Astrocyte (in vitro differentiated cells and primary cell): ENCODE results near the gene TMTC1. TPM values are rescaled to one million over a fixed set of nuclear protein-coding genes. Genes with fewer than 3 reads are reported as not detected.

Experiments used
- DNase-seq: peaks from one replicate; pipeline ENCODE4 v3.0.0-alpha.2; 2010; ENCODE audit warnings: low read depth
- FAIRE-seq: peaks from 2 replicates; lab custom pipeline; 2011; peaks lifted over from hg19 to GRCh38; lab: Jason Lieb, UNC
- H2AFZ ChIP-seq: 2 replicates; pipeline ENCODE4 v1.6.0; 2012; ENCODE audit warnings: low read depth, low read length, inconsistent platforms
- H3K27ac ChIP-seq: 2 replicates; pipeline ENCODE4 v1.5.1; 2011; ENCODE audit warnings: low read depth, low read length, inconsistent platforms
- H3K27me3 ChIP-seq: 2 replicates; pipeline ENCODE4 v1.6.0; 2011; ENCODE audit warnings: low read length, inconsistent platforms; ENCODE audit not compliant: insufficient read depth
- H3K36me3 ChIP-seq: 2 replicates; pipeline ENCODE4 v1.5.1; 2011; ENCODE audit warnings: low read length, inconsistent platforms; ENCODE audit not compliant: insufficient read depth
- H3K4me1 ChIP-seq: 2 replicates; pipeline ENCODE4 v1.5.1; 2011; ENCODE audit warnings: low read length, inconsistent platforms; ENCODE audit not compliant: insufficient read depth
- H3K4me2 ChIP-seq: 2 replicates; pipeline ENCODE4 v1.6.0; 2012; ENCODE audit warnings: low read length, inconsistent platforms
- H3K4me3 ChIP-seq: 2 replicates; pipeline ENCODE4 v1.5.1; 2011; ENCODE audit warnings: low read depth, mild to moderate bottlenecking, low read length, inconsistent platforms; ENCODE audit not compliant: insufficient read depth
- H3K79me2 ChIP-seq: 2 replicates; pipeline ENCODE4 v1.6.0; 2012; ENCODE audit warnings: mild to moderate bottlenecking, low read length, inconsistent platforms; ENCODE audit not compliant: insufficient read depth
- H3K9ac ChIP-seq: 2 replicates; pipeline ENCODE4 v1.6.0; 2012; ENCODE audit warnings: mild to moderate bottlenecking, low read length, inconsistent platforms
- H3K9me3 ChIP-seq: 2 replicates; pipeline ENCODE4 v1.5.1; 2012; ENCODE audit warnings: low read depth, mild to moderate bottlenecking, low read length, inconsistent platforms; ENCODE audit not compliant: insufficient read depth
- H4K20me1 ChIP-seq: 2 replicates; pipeline ENCODE4 v1.6.0; 2012; ENCODE audit warnings: low read length, inconsistent platforms; ENCODE audit not compliant: insufficient read depth
- H3K27ac Mint-ChIP-seq: one replicate; pipeline ENCODE4 v1.8.0; 2021; ENCODE audit warnings: mild to moderate bottlenecking, mixed read lengths; ENCODE audit not compliant: unreplicated experiment
- H3K27me3 Mint-ChIP-seq: one replicate; pipeline ENCODE4 v1.8.0; 2021; ENCODE audit warnings: low read depth, mixed read lengths; ENCODE audit not compliant: unreplicated experiment
- H3K36me3 Mint-ChIP-seq: one replicate; pipeline ENCODE4 v1.8.0; 2021; ENCODE audit warnings: low read depth, mixed read lengths; ENCODE audit not compliant: unreplicated experiment
- H3K4me1 Mint-ChIP-seq: one replicate; pipeline ENCODE4 v1.8.0; 2021; ENCODE audit warnings: low read depth, mixed read lengths; ENCODE audit not compliant: unreplicated experiment
- H3K4me3 Mint-ChIP-seq: one replicate; pipeline ENCODE4 v1.8.0; 2021; ENCODE audit warnings: mild to moderate bottlenecking, moderate library complexity, mixed read lengths; ENCODE audit not compliant: unreplicated experiment
- H3K9me3 Mint-ChIP-seq: one replicate; pipeline ENCODE4 v1.8.0; 2021; ENCODE audit warnings: mild to moderate bottlenecking, mixed read lengths; ENCODE audit not compliant: unreplicated experiment
- EZH2 ChIP-seq: IDR thresholded peaks from 2 replicates; pipeline ENCODE4 v1.6.1; 2012; ENCODE audit warnings: mild to moderate bottlenecking, low read length, inconsistent platforms; ENCODE audit not compliant: insufficient read depth
- total RNA-seq: library from RNA; stranded (reverse); gene quantifications from 2 replicates; pipeline ENCODE4 v1.2.1, GENCODE V29; 2021
- TF ChIP-seq, protein P1 (sequence below): IDR thresholded peaks from 2 replicates; pipeline ENCODE4 v1.5.1; 2011; ENCODE audit warnings: low read depth, mild to moderate bottlenecking, inconsistent platforms, low read length, moderate library complexity; ENCODE audit not compliant: insufficient read depth

The TMTC1 gene
- total RNA-seq, 1 donor from 2014 or later, result 4.7 TPM

- H3K27ac ChIP-seq, result no peak overlapping the region
- no peaks in the 10 kb centered on the region for H3K4me1 ChIP-seq
- no peaks in the 10 kb centered on the region for H3K79me2 ChIP-seq
- Mint-ChIP-seq H3K36me3 (no peaks in the 10 kb centered on the region), H3K4me1 (peaks cover 3% of the 10 kb centered on the region), H3K4me3 (no peak overlapping the region), H3K9me3 (no peaks in the 10 kb centered on the region), H3K27ac (no peak overlapping the region), H3K27me3 (no peaks in the 10 kb centered on the region)
- H3K36me3 ChIP-seq, result no peaks in the 10 kb centered on the region
- no peak overlapping the region for H3K4me3 ChIP-seq
- no peaks in the 10 kb centered on the region for H3K27me3 ChIP-seq
- no peaks in the 10 kb centered on the region for H3K9me3 ChIP-seq
- H3K9ac ChIP-seq, result no peak overlapping the region
- FAIRE-seq (no peak), DNase-seq (peak; percentile 76)
- no peak overlapping the region for H3K4me2 ChIP-seq
- H2AFZ ChIP-seq, result no peak overlapping the region
- no peak for TF ChIP-seq EZH2
- TF ChIP-seq, protein P1, sequence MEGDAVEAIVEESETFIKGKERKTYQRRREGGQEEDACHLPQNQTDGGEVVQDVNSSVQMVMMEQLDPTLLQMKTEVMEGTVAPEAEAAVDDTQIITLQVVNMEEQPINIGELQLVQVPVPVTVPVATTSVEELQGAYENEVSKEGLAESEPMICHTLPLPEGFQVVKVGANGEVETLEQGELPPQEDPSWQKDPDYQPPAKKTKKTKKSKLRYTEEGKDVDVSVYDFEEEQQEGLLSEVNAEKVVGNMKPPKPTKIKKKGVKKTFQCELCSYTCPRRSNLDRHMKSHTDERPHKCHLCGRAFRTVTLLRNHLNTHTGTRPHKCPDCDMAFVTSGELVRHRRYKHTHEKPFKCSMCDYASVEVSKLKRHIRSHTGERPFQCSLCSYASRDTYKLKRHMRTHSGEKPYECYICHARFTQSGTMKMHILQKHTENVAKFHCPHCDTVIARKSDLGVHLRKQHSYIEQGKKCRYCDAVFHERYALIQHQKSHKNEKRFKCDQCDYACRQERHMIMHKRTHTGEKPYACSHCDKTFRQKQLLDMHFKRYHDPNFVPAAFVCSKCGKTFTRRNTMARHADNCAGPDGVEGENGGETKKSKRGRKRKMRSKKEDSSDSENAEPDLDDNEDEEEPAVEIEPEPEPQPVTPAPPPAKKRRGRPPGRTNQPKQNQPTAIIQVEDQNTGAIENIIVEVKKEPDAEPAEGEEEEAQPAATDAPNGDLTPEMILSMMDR, result no peak
- no peaks in the 10 kb centered on the region for H4K20me1 ChIP-seq
Measured at GRCh38 chr12:29700761-29701481, 82.8 kb downstream of the TMTC1 start.

- no peak overlapping the region for H3K27ac ChIP-seq
- DNase-seq, result peak; percentile 62
- no peaks in the 10 kb centered on the region for H3K27me3 ChIP-seq
- no peak overlapping the region for H2AFZ ChIP-seq
- FAIRE-seq, result no peak
- H3K4me2 ChIP-seq, result no peak overlapping the region
- no peak for TF ChIP-seq EZH2
- TF ChIP-seq, protein P1, result no peak
- H3K9me3 ChIP-seq, result no peaks in the 10 kb centered on the region
- no peaks in the 10 kb centered on the region for H3K79me2 ChIP-seq
- H3K4me1 ChIP-seq, result no peaks in the 10 kb centered on the region
- peaks cover 3% of the 10 kb centered on the region for H3K4me1 Mint-ChIP-seq
- H3K36me3 ChIP-seq, result no peaks in the 10 kb centered on the region
- H3K36me3 Mint-ChIP-seq, result no peaks in the 10 kb centered on the region
- H3K9me3 Mint-ChIP-seq, result no peaks in the 10 kb centered on the region
- no peaks in the 10 kb centered on the region for H4K20me1 ChIP-seq
- no peaks in the 10 kb centered on the region for H3K27me3 Mint-ChIP-seq
- H3K27ac Mint-ChIP-seq, result no peak overlapping the region
- no peak overlapping the region for H3K4me3 Mint-ChIP-seq
- no peak overlapping the region for H3K9ac ChIP-seq
- H3K4me3 ChIP-seq, result no peak overlapping the region
Measured at GRCh38 chr12:29698756-29699155, 85.0 kb downstream of the TMTC1 start.

- Histone ChIP-seq H3K27ac (no peak overlapping the region), H3K79me2 (no peaks in the 10 kb centered on the region), H3K4me1 (no peaks in the 10 kb centered on the region), H3K27me3 (no peaks in the 10 kb centered on the region), H2AFZ (no peak overlapping the region), H3K36me3 (no peaks in the 10 kb centered on the region), H3K9me3 (no peaks in the 10 kb centered on the region), H3K4me2 (no peak overlapping the region), H3K9ac (no peak overlapping the region), H3K4me3 (no peak overlapping the region), H4K20me1 (no peaks in the 10 kb centered on the region)
- TF ChIP-seq EZH2, result no peak
- TF ChIP-seq, protein P1, result no peak
- Mint-ChIP-seq H3K36me3 (no peaks in the 10 kb centered on the region), H3K4me1 (peaks cover 3% of the 10 kb centered on the region), H3K4me3 (no peak overlapping the region), H3K27me3 (no peaks in the 10 kb centered on the region), H3K9me3 (no peaks in the 10 kb centered on the region), H3K27ac (no peak overlapping the region)
- DNase-seq (no peak), FAIRE-seq (no peak)
Measured at GRCh38 chr12:29695800-29696199, 87.9 kb downstream of the TMTC1 start.
